Measurements from ENCODE around the gene JARID2.

DNA sequence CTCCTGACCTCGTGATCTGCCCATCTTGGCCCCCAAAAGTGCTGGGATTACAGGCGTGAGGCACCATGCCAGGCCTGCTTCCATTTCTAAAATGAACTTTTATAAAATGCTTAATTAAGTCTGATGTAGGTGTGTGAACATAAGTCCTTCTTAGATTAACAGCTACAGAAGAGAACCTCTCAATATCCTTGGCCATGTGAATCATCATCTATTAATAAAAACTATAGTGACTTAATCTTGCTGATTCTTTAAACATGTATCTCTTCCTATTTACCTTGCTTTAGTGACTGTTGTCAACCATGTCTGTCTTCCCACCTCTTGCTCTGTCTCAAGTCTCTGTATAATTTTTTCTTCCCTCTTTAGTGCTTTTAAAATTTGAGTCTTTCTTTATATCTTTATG is 127.1 kb downstream of the JARID2 start:
- TF ChIP-seq YY2 (tag by site-specific recombination; IDR thresholded peaks at IDR 0.05), result no peak
- TF ChIP-seq, protein P1, sequence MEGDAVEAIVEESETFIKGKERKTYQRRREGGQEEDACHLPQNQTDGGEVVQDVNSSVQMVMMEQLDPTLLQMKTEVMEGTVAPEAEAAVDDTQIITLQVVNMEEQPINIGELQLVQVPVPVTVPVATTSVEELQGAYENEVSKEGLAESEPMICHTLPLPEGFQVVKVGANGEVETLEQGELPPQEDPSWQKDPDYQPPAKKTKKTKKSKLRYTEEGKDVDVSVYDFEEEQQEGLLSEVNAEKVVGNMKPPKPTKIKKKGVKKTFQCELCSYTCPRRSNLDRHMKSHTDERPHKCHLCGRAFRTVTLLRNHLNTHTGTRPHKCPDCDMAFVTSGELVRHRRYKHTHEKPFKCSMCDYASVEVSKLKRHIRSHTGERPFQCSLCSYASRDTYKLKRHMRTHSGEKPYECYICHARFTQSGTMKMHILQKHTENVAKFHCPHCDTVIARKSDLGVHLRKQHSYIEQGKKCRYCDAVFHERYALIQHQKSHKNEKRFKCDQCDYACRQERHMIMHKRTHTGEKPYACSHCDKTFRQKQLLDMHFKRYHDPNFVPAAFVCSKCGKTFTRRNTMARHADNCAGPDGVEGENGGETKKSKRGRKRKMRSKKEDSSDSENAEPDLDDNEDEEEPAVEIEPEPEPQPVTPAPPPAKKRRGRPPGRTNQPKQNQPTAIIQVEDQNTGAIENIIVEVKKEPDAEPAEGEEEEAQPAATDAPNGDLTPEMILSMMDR (tag by site-specific recombination; IDR thresholded peaks at IDR 0.05), result no peak
